ENCODE data around the gene RNU7-1. TPM values are rescaled to one million over a fixed set of nuclear protein-coding genes. Genes with fewer than 3 reads are reported as not detected.

Gene RNU7-1
- total RNA-seq, 4 donors from 2014 or later: not detected

DNA sequence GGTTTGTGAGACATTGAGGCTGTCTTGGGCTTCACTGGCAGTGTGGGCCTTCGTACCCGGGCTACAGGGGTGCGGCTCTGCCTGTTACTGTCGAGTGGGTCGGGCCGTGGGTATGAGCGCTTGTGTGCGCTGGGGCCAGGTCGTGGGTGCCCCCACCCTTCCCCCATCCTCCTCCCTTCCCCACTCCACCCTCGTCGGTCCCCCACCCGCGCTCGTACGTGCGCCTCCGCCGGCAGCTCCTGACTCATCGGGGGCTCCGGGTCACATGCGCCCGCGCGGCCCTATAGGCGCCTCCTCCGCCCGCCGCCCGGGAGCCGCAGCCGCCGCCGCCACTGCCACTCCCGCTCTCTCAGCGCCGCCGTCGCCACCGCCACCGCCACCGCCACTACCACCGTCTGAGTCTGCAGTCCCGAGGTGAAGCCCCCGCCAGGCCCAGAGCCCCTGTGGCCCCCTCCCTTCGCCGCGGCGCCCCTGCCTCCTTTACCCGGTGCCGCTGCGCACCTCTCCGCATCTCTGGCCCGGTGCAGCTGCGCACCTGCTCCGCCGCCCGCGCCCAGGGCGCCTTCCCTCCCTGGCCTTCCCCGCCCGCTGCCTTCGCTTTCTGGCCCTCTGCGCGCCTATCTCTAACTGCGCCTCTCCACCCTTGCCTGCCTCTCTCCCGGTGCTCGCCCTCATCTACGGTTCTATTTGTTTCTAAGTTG lies 29.2 kb upstream of the RNU7-1 start, which contains the start of gene ENO2:
ENO2 (plus strand) TSS at position 335 of the 701 bp plus-strand sequence. CDS start 1,253 bp downstream, outside the sequence.
- TF ChIP-seq POLR2AphosphoS5 (IDR thresholded peaks at IDR 0.05) (peak; percentile 9 to 56 (median 17)), POLR2A (IDR thresholded peaks at IDR 0.05) (peak; percentile 35)
- TF ChIP-seq, protein P1, sequence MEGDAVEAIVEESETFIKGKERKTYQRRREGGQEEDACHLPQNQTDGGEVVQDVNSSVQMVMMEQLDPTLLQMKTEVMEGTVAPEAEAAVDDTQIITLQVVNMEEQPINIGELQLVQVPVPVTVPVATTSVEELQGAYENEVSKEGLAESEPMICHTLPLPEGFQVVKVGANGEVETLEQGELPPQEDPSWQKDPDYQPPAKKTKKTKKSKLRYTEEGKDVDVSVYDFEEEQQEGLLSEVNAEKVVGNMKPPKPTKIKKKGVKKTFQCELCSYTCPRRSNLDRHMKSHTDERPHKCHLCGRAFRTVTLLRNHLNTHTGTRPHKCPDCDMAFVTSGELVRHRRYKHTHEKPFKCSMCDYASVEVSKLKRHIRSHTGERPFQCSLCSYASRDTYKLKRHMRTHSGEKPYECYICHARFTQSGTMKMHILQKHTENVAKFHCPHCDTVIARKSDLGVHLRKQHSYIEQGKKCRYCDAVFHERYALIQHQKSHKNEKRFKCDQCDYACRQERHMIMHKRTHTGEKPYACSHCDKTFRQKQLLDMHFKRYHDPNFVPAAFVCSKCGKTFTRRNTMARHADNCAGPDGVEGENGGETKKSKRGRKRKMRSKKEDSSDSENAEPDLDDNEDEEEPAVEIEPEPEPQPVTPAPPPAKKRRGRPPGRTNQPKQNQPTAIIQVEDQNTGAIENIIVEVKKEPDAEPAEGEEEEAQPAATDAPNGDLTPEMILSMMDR (IDR thresholded peaks at IDR 0.05): no peak
- intact Hi-C loops (cut with DNase I; ENCODE audit: low total_unique reads) (no loop called here), in situ Hi-C loops (cut with MboI; ENCODE audit: low pct_ligation_motif_present in 1 of 4, low pct_unique_long_range_greater_than_20kb in 1 of 4, low sequenced_read_pairs in 3 of 4) (loop anchor here in 1 of 4 donors (25.0 kb wide), 1 partner anchor 198 kb away; the partner anchor contains the start of gene C1RL)
- Histone ChIP-seq H3K4me3 (peak within 1 kb of the TSS; percentile 60 to 76 (median 68)), H3K36me3 (no peaks in the 10 kb centered on the region), H3K4me1 (peaks cover 13 to 21% (median 17%) of the 10 kb centered on the region in 4 donors), H3K27me3 (peaks cover 18% of the 10 kb centered on the region), H3K9me3 (no peaks in the 10 kb centered on the region), H3K27ac (peak within 1 kb of the TSS; percentile 76 to 90 (median 86))
- 0% methylated on average over 1 to 60 of the region's 68 CpGs for WGBS, 2 donors (ENCODE audit: low coverage in 1 of 2)
- DNase-seq: peak; percentile 81

DNA sequence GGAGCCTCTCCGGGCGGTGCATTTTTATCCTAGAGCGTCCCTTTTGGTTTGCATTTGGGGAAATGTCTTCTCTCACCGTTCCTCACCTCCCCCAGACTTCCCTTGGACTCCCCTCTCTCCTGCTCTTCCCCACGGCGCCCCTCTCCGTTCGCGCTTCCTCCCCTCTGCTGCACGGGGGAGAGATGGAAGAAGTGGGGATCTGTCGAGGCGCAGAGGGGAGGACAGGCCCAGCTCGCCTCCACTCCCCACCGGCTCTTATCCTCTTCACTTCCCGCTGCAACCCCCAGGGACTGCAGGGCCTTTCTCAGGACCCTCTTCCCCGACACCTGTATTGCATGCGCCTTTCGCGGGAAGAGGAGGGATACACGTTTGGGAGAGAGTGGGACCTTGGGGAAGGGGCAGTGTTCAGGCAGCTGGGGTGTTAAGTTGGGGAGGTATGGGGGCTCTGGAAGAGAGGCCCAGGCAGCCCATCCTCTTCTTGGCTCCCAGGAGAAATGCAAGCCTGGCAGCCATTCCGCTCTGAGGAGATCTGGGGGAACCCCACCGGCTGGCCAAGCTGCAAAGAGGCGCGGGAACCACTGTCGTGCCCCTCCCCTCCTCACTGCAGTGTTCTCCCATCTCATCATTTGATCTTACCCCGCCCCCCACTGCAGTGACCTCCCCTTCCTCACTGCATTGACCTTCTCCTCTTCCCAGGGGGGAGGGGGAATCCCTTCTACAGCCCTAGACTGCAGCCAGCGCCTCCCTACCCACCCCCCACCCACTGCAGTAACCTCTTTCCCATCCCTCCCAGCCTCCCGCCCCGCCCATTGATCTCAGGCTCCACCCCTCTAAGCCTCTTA lies 28.4 kb upstream of the RNU7-1 start:
- 0 to 16% methylated on average over 3 to 29 of the region's 29 CpGs for WGBS, 2 donors (ENCODE audit: low coverage in 1 of 2)
- Histone ChIP-seq H3K9me3 (no peaks in the 10 kb centered on the region), H3K4me3 (peak overlapping the region; percentile 60 to 76 (median 68)), H3K27me3 (peaks cover 18% of the 10 kb centered on the region), H3K4me1 (peaks cover 13 to 21% (median 17%) of the 10 kb centered on the region in 4 donors), H3K27ac (peak overlapping the region; percentile 76 to 90 (median 86)), H3K36me3 (no peaks in the 10 kb centered on the region)
- in situ Hi-C loops (cut with MboI; ENCODE audit: low pct_ligation_motif_present in 1 of 4, low pct_unique_long_range_greater_than_20kb in 1 of 4, low sequenced_read_pairs in 3 of 4) (loop anchor here in 1 of 4 donors (25.0 kb wide), 1 partner anchor 197 kb away; the partner anchor contains the start of gene C1RL), intact Hi-C loops (cut with DNase I; ENCODE audit: low total_unique reads) (no loop called here)
- no peak for DNase-seq
- TF ChIP-seq POLR2A (IDR thresholded peaks at IDR 0.05): no peak
- TF ChIP-seq, protein P1 (IDR thresholded peaks at IDR 0.05): peak in 1 of 5 experiments; percentile 6
- no peak for TF ChIP-seq POLR2AphosphoS5 (IDR thresholded peaks at IDR 0.05)
- TF ChIP-seq EP300 (IDR thresholded peaks at IDR 0.05; ENCODE audit: low read depth): no peak

DNA sequence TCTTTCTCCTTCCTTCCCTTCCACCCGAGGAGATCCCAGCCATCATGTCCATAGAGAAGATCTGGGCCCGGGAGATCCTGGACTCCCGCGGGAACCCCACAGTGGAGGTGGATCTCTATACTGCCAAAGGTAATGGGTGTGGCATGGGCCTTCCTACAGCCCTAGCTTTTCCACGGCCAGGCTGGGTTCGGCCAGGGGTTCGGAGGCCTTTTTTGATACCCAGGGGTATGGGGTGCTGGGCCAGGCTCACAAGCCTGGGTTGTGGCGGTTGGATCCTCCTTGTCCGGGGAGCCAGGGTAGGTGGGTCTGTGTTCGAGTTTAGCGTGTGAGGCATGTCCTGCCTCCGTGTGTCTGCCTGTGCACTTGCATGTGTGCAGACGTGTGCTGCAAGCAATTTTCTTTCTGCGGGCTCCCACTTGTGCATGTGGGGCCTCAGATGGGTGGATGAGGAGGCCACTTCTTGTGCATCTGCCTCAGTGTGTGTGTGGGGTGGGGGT lies 27.8 kb upstream of the RNU7-1 start:
- Histone ChIP-seq H3K27ac (peak overlapping the region in 1 of 4 donors; percentile 90), H3K36me3 (no peaks in the 10 kb centered on the region), H3K4me1 (peaks cover 13 to 21% (median 17%) of the 10 kb centered on the region in 4 donors), H3K4me3 (no peak overlapping the region), H3K27me3 (peaks cover 18% of the 10 kb centered on the region), H3K9me3 (no peaks in the 10 kb centered on the region)
- intact Hi-C loops (cut with DNase I; ENCODE audit: low total_unique reads): no loop called here
- 71% methylated on average over 14 of the region's 14 CpGs; no CpG with 5 or more reads in 1 of the 2 donors for WGBS, 2 donors (ENCODE audit: low coverage in 1 of 2)
- in situ Hi-C loops (cut with MboI; ENCODE audit: low pct_ligation_motif_present in 1 of 4, low pct_unique_long_range_greater_than_20kb in 1 of 4, low sequenced_read_pairs in 3 of 4): loop anchor here in 1 of 4 donors (25.0 kb wide), 1 partner anchor 196 kb away; the partner anchor contains the start of gene C1RL
- no peak for TF ChIP-seq POLR2AphosphoS5 (IDR thresholded peaks at IDR 0.05)
- TF ChIP-seq, protein P1 (IDR thresholded peaks at IDR 0.05): no peak
- TF ChIP-seq POLR2A (IDR thresholded peaks at IDR 0.05): no peak
- no peak for TF ChIP-seq EP300 (IDR thresholded peaks at IDR 0.05; ENCODE audit: low read depth)
- no peak for DNase-seq

All from transverse colon (tissue), 4 donors.